Activated CD8-positive, alpha-beta T cell treated with anti-CD3 and anti-CD28 coated beads for 36 hours (primary cell): ENCODE results near the gene NDFIP1. TPM values are rescaled to one million over a fixed set of nuclear protein-coding genes. Genes with fewer than 3 reads are reported as not detected.

Experiments
- ATAC-seq: fragments of 200-7000 bp; cut with Tn5 transposase; one replicate; pipeline ENCODE4 v1.10.0; 2021; ENCODE audit warnings: mild to moderate bottlenecking, moderate library complexity
- CTCF ChIA-PET: fragments of 350-600 bp; sonication (Branson Sonifier 250); formaldehyde crosslinking; loops from one replicate; lab custom pipeline; 2021; ENCODE audit warnings: antibody characterized with exemption; lab: Charles Lee
- POLR2A ChIA-PET: fragments of 350-600 bp; sonication (Branson Sonifier 250); formaldehyde crosslinking; loops from one replicate; lab custom pipeline; 2021; ENCODE audit warnings: antibody characterized with exemption; lab: Charles Lee
- DNase-seq: peaks from one replicate; pipeline ENCODE4 v3.0.0-alpha.2; 2020
- H3K27ac Mint-ChIP-seq: one replicate; pipeline ENCODE4 v1.8.0; 2021; ENCODE audit warnings: mild to moderate bottlenecking, mixed read lengths
- H3K27me3 Mint-ChIP-seq: one replicate; pipeline ENCODE4 v1.8.0; 2021; ENCODE audit warnings: mixed read lengths
- H3K36me3 Mint-ChIP-seq: one replicate; pipeline ENCODE4 v1.8.0; 2021; ENCODE audit warnings: low read depth, mixed read lengths
- H3K4me1 Mint-ChIP-seq: one replicate; pipeline ENCODE4 v1.8.0; 2021; ENCODE audit warnings: low read depth, mixed read lengths
- H3K4me3 Mint-ChIP-seq: one replicate; pipeline ENCODE4 v1.8.0; 2021; ENCODE audit warnings: mild to moderate bottlenecking, moderate library complexity, mixed read lengths
- H3K9me3 Mint-ChIP-seq: one replicate; pipeline ENCODE4 v1.8.0; 2021; ENCODE audit warnings: mixed read lengths
- intact Hi-C: fragments of 100-400 bp; cut with micrococcal nuclease; formaldehyde crosslinking; loops from one replicate; pipeline ENCODE4 v1.10.0; 2022
- total RNA-seq, 2 experiments: library from RNA; stranded (reverse); gene quantifications; one replicate each; pipeline ENCODE4 v1.2.3, GENCODE V29; 2021
- TF ChIP-seq, protein P1 (sequence below): fragments of 200-600 bp; IDR thresholded peaks from one replicate; pipeline ENCODE4 v1.8.0; 2022; ENCODE audit warnings: antibody characterized with exemption, mild to moderate bottlenecking

Gene NDFIP1
- total RNA-seq, 2 experiments from 2014 or later, result 93.8 to 96.9 TPM

DNA sequence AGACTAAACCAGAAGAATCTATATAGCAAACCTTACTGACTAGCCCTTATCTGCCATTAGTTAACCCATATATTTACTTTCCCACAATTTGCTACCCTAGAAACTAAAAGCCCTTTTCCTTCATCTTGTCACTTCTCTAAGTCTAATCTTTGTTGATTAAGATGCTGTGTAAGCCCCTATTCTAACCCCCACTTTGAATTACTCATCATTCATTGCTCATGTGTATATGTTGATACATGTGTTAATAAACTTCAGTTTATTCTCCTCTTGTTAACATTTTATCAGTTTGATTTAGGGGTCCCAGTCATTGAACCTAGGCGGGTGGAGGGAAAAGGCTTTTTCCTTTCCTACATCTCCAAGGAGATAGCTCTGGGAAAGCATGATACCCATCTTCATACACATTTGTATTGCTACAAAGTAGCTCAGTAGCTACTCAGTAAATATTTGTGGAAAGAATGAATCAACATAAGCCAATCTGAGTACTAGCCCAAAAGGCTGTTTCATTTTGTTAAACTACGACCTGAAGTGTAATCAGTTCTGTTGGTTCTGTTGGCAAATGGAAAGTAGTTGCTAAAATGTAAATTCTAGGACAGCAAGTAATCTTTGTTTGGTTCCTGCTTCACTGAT lies 35.1 kb upstream of the NDFIP1 start:
- no peaks in the 10 kb centered on the region for H3K36me3 Mint-ChIP-seq
- ChIA-PET CTCF (interaction anchor here (1.2 to 1.6 kb wide), 2 partner anchors 24 to 70 kb away, joined by 3 read pairs; no protein-coding TSS in a partner anchor), POLR2A (interaction anchor here (0.7 to 1.2 kb wide), 2 partner anchors 11 to 35 kb away, joined by 3 read pairs; partner anchors contain the start of gene NDFIP1)
- H3K27ac Mint-ChIP-seq, result peak overlapping the region; percentile 49
- intact Hi-C loops, result loop anchor here (2.0 kb wide), 1 partner anchor 35 kb away; the partner anchor contains the start of gene NDFIP1
- no peaks in the 10 kb centered on the region for H3K27me3 Mint-ChIP-seq
- no peak overlapping the region for H3K4me3 Mint-ChIP-seq
- ATAC-seq (peak; percentile 37), DNase-seq (no peak)
- H3K4me1 Mint-ChIP-seq, result peaks cover 42% of the 10 kb centered on the region
- H3K9me3 Mint-ChIP-seq, result no peaks in the 10 kb centered on the region
- TF ChIP-seq, protein P1, sequence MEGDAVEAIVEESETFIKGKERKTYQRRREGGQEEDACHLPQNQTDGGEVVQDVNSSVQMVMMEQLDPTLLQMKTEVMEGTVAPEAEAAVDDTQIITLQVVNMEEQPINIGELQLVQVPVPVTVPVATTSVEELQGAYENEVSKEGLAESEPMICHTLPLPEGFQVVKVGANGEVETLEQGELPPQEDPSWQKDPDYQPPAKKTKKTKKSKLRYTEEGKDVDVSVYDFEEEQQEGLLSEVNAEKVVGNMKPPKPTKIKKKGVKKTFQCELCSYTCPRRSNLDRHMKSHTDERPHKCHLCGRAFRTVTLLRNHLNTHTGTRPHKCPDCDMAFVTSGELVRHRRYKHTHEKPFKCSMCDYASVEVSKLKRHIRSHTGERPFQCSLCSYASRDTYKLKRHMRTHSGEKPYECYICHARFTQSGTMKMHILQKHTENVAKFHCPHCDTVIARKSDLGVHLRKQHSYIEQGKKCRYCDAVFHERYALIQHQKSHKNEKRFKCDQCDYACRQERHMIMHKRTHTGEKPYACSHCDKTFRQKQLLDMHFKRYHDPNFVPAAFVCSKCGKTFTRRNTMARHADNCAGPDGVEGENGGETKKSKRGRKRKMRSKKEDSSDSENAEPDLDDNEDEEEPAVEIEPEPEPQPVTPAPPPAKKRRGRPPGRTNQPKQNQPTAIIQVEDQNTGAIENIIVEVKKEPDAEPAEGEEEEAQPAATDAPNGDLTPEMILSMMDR, result no peak

DNA sequence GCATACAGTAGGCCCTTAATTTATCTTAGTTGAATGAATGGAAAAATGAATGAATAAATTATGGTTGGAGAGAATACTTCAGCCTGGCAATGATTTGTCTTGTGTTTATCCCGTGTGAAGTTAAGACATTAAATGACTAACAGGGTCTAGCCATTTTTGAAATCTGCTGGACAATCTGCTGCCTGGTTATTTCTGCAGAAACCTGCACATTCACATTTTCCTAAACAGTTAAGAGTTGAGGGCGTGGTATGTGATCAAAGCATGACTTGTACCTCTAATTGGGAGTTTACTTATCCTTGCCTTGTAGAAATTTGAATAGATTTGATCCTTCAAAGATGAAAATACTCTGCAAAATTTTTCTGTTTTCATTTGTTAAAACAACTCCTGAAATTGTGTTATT lies 34.6 kb upstream of the NDFIP1 start:
- no peak for DNase-seq
- peak overlapping the region; percentile 49 for H3K27ac Mint-ChIP-seq
- TF ChIP-seq, protein P1, result no peak
- H3K4me1 Mint-ChIP-seq, result peaks cover 43% of the 10 kb centered on the region
- H3K4me3 Mint-ChIP-seq, result no peak overlapping the region
- no peaks in the 10 kb centered on the region for H3K27me3 Mint-ChIP-seq
- POLR2A ChIA-PET, result interaction anchor here (0.7 to 1.2 kb wide), 2 partner anchors 11 to 35 kb away, joined by 3 read pairs; partner anchors contain the start of gene NDFIP1
- CTCF ChIA-PET, result no interaction called here
- intact Hi-C loops, result no loop called here
- H3K36me3 Mint-ChIP-seq, result no peaks in the 10 kb centered on the region
- ATAC-seq, result peak; percentile 64
- no peaks in the 10 kb centered on the region for H3K9me3 Mint-ChIP-seq

DNA sequence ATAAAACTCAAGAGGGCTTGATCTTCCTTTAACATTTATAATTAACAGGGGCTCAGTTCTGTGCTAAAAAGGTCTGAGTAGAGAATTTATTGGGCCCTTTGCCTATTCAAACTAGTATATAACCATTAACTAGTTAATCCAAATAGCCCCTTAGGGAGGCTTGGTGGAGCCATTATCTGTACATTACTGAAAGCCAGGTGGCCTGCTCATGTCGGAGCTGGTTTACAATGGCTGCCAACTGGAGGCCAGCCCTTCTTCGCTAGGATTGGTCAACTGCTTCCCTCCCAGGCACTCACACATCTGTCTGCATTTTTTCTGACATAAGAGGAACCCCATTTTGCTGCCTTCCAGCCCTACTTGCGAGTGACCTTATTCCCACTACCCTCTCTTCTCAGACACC lies 30.4 kb upstream of the NDFIP1 start:
- TF ChIP-seq, protein P1, result no peak
- no peaks in the 10 kb centered on the region for H3K36me3 Mint-ChIP-seq
- H3K4me3 Mint-ChIP-seq, result no peak overlapping the region
- POLR2A ChIA-PET, result interaction anchor here (1.3 kb wide), 1 partner anchor 31 kb away, joined by 3 read pairs; no protein-coding TSS in a partner anchor
- H3K27ac Mint-ChIP-seq, result no peak overlapping the region
- H3K4me1 Mint-ChIP-seq, result peaks cover 30% of the 10 kb centered on the region
- DNase-seq (no peak), ATAC-seq (no peak)
- H3K27me3 Mint-ChIP-seq, result no peaks in the 10 kb centered on the region
- CTCF ChIA-PET, result interaction anchor here (0.9 to 2.2 kb wide), 3 partner anchors 14 to 62 kb away, joined by 3 to 5 read pairs (median 4); no protein-coding TSS in a partner anchor
- intact Hi-C loops, result no loop called here
- H3K9me3 Mint-ChIP-seq, result no peaks in the 10 kb centered on the region

DNA sequence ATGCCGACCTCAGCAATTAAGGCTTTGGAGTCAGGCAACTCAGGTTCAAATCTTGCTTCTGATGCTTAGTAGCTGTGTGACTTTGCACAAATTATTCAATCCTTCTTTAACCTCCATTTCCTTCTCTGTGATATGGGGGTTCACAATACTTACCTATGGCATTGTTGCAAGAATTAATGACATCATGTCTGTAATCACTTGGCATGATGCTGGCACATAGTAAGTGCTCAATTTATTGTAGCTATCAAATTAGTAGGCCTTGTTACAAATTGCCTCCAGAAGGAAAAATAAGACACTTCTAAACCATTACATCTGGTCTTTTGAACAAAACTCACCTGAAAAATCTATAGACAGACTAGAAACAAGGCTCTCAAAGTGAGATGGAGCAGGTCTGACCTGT lies 29.9 kb upstream of the NDFIP1 start:
- ATAC-seq, result no peak

More for the DNA sequence above, 29.9 kb upstream of the NDFIP1 start:
- ChIA-PET CTCF (interaction anchor here (0.9 to 2.2 kb wide), 4 partner anchors 8 to 62 kb away, joined by 3 to 5 read pairs (median 4); no protein-coding TSS in a partner anchor), POLR2A (interaction anchor here (1.3 kb wide), 1 partner anchor 31 kb away, joined by 3 read pairs; no protein-coding TSS in a partner anchor)
- H3K27ac Mint-ChIP-seq, result no peak overlapping the region
- no peak for DNase-seq
- H3K36me3 Mint-ChIP-seq, result no peaks in the 10 kb centered on the region
- TF ChIP-seq, protein P1, result no peak
- intact Hi-C loops, result no loop called here
- H3K4me3 Mint-ChIP-seq, result no peak overlapping the region
- H3K9me3 Mint-ChIP-seq, result no peaks in the 10 kb centered on the region
- no peaks in the 10 kb centered on the region for H3K27me3 Mint-ChIP-seq
- peaks cover 27% of the 10 kb centered on the region for H3K4me1 Mint-ChIP-seq
